PC-3 (cell line): Measurements from ENCODE around the gene IGFBPL1.

Experiments used
- CTCF ChIP-seq: fragments of 300-600 bp; sonication (generic); conservative IDR thresholded peaks from 2 replicates; pipeline ENCODE4 v1.5.1; 2017; ENCODE audit warnings: antibody characterized with exemption, low read depth, mild to moderate bottlenecking, low read length
- EZH2 ChIP-seq: fragments of 300-600 bp; sonication (generic); IDR thresholded peaks from one replicate; pipeline ENCODE4 v1.6.1; 2017; ENCODE audit warnings: antibody characterized with exemption, mild to moderate bottlenecking, low read length; ENCODE audit not compliant: unreplicated experiment

- TF ChIP-seq CTCF (no peak), EZH2 (no peak)
Observed at GRCh38 chr9:38442473-38443096, 18.3 kb upstream of the IGFBPL1 start.
